Dendritic cell treated with granulocyte-macrophage colony-stimulating factor and Interleukin-4, amounts not matched to agents 40 ng/mL and 50 ng/mL, for 4 days (primary cell): Measurements from ENCODE around the gene FLNA.
"Not testable (repeated sequence)": the region's sequence is repeated elsewhere in the genome, so short reads cannot be mapped to it uniquely, and the experiment has no call there.

Source experiments
- H3K27ac Mint-ChIP-seq: one replicate; pipeline ENCODE4 v1.8.0; 2022; ENCODE audit warnings: mild to moderate bottlenecking, mixed read lengths
- H3K27me3 Mint-ChIP-seq: one replicate; pipeline ENCODE4 v1.8.0; 2022; ENCODE audit warnings: mild to moderate bottlenecking, mixed read lengths
- H3K36me3 Mint-ChIP-seq: one replicate; pipeline ENCODE4 v1.8.0; 2022; ENCODE audit warnings: low read depth, mixed read lengths
- H3K4me1 Mint-ChIP-seq: one replicate; pipeline ENCODE4 v1.8.0; 2022; ENCODE audit warnings: low read depth, mixed read lengths
- H3K4me3 Mint-ChIP-seq: one replicate; pipeline ENCODE4 v1.8.0; 2022; ENCODE audit warnings: mild to moderate bottlenecking, moderate library complexity, mixed read lengths
- H3K9me3 Mint-ChIP-seq: one replicate; pipeline ENCODE4 v1.8.0; 2022; ENCODE audit warnings: mixed read lengths
- intact Hi-C: fragments of 100-400 bp; cut with micrococcal nuclease; formaldehyde crosslinking; loops from one replicate; pipeline ENCODE4 v1.15.0; 2022

The FLNA gene

DNA sequence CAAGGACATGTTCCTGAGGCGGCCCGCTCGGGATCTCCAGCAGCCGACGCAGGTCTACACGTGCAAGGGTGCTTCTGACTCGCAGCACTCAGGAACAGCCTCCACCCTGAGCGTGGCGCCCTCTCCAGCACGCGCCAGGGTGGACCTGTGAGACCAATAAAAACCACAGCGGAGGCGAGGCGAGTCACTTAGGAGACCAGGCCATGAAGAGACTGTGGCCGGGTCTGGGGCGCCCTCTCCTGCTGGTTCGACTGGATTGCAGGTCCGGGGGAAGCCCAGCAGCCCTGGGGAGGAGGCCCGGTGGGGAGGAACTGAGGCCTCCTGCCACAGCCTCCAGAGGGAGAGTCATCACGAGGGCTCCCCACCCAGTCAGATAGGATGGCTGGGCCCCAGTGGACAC is 13.7 kb upstream of the FLNA start:
- intact Hi-C loops, H3K27ac Mint-ChIP-seq, H3K36me3 Mint-ChIP-seq, H3K9me3 Mint-ChIP-seq, H3K27me3 Mint-ChIP-seq, H3K4me3 Mint-ChIP-seq: not testable (repeated sequence)
- H3K4me1 Mint-ChIP-seq, result peaks cover 17% of the 10 kb centered on the region

DNA sequence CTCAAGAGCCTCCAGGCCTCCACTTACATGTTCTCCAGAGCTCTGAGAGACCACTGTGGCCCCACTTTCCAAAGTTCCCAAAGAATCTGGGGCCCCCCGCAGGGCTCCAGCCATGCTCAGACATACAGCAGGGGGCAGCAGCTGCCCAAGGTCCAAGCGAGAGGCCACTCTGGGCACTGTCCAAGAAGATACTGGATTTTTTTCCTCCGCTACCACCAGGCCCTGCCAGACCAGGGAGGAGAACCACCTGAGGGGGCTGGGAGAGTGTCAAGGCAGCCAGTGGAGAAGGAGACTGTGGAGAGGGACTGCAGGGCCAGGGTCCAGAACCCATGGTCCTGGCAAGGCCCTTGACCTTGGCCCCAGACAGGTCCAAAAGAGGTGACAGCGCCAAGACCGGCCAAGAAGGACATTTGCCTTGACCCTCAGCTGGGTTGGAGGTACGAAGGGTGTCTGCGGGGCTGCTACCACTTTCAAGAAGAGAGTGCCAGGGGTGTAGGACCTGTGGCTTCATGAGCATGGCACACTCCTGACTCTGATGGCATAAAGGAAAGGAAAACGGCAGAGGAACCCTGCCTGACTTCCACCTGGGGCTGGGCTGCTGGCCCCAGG is 10.0 kb upstream of the FLNA start:
- H3K36me3 Mint-ChIP-seq, result peaks cover 18% of the 10 kb centered on the region
- peak overlapping the region; percentile 59 for H3K27ac Mint-ChIP-seq
- intact Hi-C loops, result no loop called here
- H3K27me3 Mint-ChIP-seq, result no peaks in the 10 kb centered on the region
- H3K4me1 Mint-ChIP-seq, result peaks cover 32% of the 10 kb centered on the region
- no peaks in the 10 kb centered on the region for H3K9me3 Mint-ChIP-seq
- H3K4me3 Mint-ChIP-seq, result peak overlapping the region; percentile 17

DNA sequence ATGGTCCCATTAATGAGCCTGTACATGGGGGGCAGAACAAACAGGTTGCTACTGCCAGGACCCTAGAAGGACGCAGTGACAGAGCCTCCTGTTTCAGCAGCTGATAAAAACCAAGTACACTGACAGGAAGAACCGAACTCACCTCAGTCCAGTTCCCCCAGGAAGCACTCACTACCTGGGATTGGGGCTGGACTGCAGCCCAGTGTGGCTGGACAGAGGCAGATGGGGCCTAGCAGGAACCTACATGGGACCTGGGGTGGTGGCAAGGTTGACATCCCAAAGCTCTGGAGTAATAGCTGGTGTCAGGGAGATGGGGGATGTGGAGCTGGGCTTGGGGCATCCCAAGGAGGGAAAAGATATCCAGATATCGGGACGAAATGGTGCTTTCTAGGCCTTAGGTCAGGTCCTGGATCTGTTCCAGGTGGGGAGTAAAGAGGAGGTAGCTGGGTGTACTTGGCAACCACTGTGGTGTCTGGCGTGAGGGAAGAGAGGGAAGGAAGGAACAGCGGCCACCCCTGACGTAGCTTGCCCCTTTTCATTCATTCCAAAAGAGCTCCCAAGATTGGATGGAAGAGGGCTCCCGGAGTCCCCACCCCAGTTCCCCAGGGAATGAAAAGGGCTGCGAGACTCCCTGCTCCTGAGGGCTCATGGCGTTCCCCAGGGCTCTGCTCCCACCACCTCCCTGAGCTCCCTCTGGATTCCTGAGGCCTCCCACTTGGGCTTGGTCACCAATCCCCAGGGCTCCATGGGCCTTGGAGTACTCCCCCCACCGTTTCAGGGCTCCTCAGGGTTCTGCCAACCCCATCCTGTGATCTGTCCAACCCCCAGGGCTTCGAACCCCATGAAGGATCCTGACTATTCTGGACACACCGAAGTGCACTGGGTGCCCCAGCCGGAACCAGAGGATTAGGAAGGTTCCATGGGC is 9.2 kb upstream of the FLNA start:
- peak overlapping the region; percentile 59 for H3K27ac Mint-ChIP-seq
- H3K4me1 Mint-ChIP-seq, result peaks cover 32% of the 10 kb centered on the region
- intact Hi-C loops, result no loop called here
- no peaks in the 10 kb centered on the region for H3K9me3 Mint-ChIP-seq
- H3K36me3 Mint-ChIP-seq, result peaks cover 22% of the 10 kb centered on the region
- no peaks in the 10 kb centered on the region for H3K27me3 Mint-ChIP-seq
- no peak overlapping the region for H3K4me3 Mint-ChIP-seq

DNA sequence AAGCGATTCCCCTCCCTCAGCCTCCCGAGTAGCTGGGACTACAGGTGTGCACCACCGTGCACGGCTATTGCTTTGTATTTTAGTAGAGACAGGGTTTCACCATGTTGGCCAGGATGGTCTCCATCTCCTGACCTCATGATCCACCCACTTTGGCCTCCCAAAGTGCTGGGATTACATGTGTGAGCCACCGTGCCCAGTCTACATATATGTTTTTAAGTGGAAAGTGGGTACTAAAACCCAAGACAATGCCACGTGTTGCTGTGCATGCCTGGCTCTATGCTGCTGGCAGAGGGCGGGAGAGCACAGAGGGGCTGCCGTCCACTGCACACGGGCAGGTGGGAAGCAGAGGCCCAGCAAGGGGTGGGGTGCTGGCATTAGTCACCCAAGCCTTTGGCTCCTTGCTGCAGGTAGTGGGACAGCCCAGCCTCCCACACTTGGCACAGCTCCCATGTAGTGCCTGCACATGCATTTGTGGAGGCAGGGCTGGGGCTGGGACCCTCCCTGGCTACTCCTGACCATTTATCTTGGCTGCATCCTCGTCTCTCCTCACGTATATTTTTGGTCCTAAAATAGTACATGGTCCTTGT is 8.1 kb upstream of the FLNA start:
- H3K9me3 Mint-ChIP-seq, result no peaks in the 10 kb centered on the region
- peaks cover 22% of the 10 kb centered on the region for H3K36me3 Mint-ChIP-seq
- H3K4me3 Mint-ChIP-seq, result no peak overlapping the region
- intact Hi-C loops, result no loop called here
- H3K27ac Mint-ChIP-seq, result no peak overlapping the region
- no peaks in the 10 kb centered on the region for H3K27me3 Mint-ChIP-seq
- peaks cover 37% of the 10 kb centered on the region for H3K4me1 Mint-ChIP-seq

DNA sequence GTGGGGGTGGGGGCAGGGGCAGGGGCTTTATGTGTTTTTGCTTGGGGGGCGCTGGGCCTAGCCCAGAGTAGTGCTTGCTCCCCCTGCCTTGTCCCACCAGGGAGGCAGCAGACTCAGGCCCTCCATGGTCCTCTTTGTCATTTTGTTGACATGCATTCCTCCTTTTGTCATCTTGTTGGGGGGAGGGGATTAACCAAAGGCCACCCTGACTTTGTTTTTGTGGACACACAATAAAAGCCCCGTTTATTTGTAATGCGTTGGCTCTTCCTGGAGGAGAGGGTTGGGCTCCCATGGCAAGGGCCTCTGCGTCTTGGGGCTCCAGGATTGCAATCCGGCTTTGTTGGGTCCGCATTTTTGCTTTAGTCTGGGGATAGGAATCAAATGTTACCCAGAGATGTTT is 6.8 kb upstream of the FLNA start:
- Mint-ChIP-seq H3K4me1 (peaks cover 49% of the 10 kb centered on the region), H3K36me3 (peaks cover 22% of the 10 kb centered on the region), H3K4me3 (no peak overlapping the region), H3K27ac (peak overlapping the region; percentile 93), H3K9me3 (no peaks in the 10 kb centered on the region), H3K27me3 (no peaks in the 10 kb centered on the region)
- intact Hi-C loops, result no loop called here

DNA sequence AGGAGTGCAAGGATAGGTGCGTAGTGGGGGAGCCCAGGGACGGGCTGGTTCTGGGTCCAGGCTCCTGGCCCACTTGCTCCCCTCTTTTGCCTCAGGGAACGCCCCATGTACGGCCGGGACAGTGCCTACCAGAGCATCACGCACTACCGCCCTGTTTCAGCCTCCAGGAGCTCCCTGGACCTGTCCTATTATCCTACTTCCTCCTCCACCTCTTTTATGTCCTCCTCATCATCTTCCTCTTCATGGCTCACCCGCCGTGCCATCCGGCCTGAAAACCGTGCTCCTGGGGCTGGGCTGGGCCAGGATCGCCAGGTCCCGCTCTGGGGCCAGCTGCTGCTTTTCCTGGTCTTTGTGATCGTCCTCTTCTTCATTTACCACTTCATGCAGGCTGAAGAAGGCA is 6.4 kb upstream of the FLNA start:
- intact Hi-C loops, result no loop called here
- Mint-ChIP-seq H3K27me3 (no peaks in the 10 kb centered on the region), H3K36me3 (peaks cover 22% of the 10 kb centered on the region), H3K4me3 (peak overlapping the region; percentile 82), H3K27ac (peak overlapping the region; percentile 93), H3K9me3 (no peaks in the 10 kb centered on the region), H3K4me1 (peaks cover 50% of the 10 kb centered on the region)

DNA sequence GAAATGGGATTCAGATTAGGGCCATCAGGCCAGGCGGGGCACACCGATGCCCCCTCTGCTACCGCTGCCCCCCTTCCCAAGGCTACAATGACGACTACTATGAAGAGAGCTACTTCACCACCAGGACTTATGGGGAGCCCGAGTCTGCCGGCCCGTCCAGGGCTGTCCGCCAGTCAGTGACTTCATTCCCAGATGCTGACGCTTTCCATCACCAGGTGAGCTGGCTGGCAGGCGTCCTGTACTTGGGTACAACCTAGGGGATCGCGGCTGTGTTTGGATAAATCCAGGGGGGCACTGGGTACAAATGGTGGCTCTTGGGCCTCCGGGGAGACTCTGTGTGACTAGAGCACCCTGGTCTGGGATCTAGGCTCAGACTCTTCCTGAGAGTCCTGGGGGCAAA is 5.7 kb upstream of the FLNA start:
- Mint-ChIP-seq H3K27me3 (no peaks in the 10 kb centered on the region), H3K27ac (peak overlapping the region; percentile 93), H3K4me3 (peak overlapping the region; percentile 82), H3K9me3 (no peaks in the 10 kb centered on the region), H3K4me1 (peaks cover 50% of the 10 kb centered on the region), H3K36me3 (peaks cover 22% of the 10 kb centered on the region)
- intact Hi-C loops, result no loop called here

DNA sequence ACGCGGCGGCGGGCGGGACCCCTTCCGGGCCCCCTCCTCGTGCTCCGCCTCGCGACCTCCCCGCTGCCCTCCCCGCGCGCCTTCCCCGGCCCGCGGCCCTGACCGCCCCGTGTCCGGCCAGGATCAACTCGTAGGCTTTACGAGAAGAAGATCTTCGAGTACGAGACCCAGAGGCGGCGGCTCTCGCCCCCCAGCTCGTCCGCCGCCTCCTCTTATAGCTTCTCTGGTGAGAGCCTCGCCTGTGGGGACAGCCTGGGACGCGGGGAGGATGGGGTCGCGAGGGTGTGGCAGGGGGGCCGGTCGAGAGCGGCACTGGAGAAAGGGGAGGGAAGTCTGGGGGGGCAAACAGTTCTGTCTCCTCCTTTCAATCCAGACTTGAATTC is 5.1 kb upstream of the FLNA start:
- H3K4me1 Mint-ChIP-seq, result peaks cover 48% of the 10 kb centered on the region
- H3K4me3 Mint-ChIP-seq, result peak overlapping the region; percentile 82
- H3K9me3 Mint-ChIP-seq, result no peaks in the 10 kb centered on the region
- peaks cover 22% of the 10 kb centered on the region for H3K36me3 Mint-ChIP-seq
- peak overlapping the region; percentile 93 for H3K27ac Mint-ChIP-seq
- no peaks in the 10 kb centered on the region for H3K27me3 Mint-ChIP-seq
- intact Hi-C loops, result no loop called here

DNA sequence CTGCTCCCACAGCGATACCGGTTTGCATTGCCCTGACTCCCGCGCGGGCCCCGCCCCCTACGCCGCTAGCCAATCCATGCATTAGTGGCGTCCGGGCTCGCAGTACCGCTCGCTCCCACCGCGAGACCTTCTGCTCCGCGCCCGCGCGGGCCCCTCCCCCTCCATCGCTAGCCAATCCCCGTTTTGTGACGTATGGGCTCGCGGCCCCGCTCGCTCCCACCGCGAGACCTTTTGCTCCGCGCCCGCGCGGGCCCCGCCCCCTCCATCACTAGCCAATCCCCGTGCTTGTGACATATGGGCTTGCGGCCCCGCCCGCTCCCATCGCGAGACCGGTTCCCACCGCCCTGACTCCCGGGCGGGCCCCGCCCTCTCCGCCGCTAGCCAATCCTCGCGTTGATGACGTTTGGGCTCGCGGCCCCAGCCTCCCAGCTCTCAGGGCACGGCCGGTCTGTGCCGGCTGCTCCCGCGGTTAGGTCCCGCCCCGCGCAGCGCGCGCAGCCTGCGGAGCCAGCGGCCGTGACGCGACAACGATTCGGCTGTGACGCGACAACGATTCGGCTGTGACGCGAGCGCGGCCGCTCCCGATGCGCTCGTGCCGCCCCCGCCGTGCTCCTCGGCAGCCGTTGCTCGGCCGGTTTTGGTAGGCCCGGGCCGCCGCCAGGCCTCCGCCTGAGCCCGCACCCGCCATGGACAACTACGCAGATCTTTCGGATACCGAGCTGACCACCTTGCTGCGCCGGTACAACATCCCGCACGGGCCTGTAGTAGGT is 4.5 kb upstream of the FLNA start, which contains the start of gene EMD:
EMD (plus strand) TSS at position 497 of the 770 bp plus-strand sequence; CDS start at position 687, 190 bp downstream.
- Mint-ChIP-seq H3K27ac (peak within 1 kb of the TSS; percentile 93), H3K4me1 (peaks cover 45% of the 10 kb centered on the region), H3K36me3 (peaks cover 22% of the 10 kb centered on the region), H3K27me3 (no peaks in the 10 kb centered on the region), H3K4me3 (peak within 1 kb of the TSS; percentile 83), H3K9me3 (no peaks in the 10 kb centered on the region)
- intact Hi-C loops, result no loop called here

DNA sequence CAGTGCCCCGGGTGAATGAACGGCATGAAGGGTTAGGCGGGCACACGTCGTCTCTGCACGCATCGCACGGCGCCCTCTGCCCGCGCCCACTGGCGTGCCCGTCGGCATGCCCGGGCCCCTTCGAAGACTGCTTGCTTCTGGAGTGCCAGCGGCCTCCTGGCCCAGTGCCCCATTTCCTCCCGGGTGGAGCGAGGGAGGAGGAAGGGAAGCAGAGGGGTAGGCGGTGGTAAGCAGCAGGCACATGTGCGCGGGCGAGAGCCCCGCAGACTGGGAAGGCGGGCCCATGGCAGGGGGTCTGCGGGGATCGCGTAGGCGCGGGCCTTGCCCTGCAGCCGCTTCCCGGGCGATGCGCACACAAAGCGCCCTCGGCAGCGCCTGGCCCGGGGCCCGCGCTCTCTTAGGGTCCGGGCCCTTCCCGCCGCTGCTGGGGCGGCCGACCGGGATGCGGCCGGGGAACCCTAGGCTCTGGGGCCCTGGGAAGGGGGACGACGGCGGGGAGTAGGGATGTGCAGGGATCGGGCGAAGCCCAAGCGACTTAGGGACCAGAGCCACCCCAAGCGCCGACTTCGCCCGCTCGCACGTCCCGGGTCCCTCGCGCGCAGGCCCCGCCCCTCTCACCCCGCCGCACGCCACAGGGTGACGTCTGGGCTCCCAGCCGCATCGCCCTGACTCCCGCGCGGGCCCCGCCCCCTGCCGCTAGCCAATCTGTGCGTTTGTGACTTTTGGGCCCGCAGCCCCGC is 3.8 kb upstream of the FLNA start:
- intact Hi-C loops, result no loop called here
- peak overlapping the region; percentile 83 for H3K4me3 Mint-ChIP-seq
- H3K36me3 Mint-ChIP-seq, result peaks cover 22% of the 10 kb centered on the region
- peaks cover 44% of the 10 kb centered on the region for H3K4me1 Mint-ChIP-seq
- no peaks in the 10 kb centered on the region for H3K27me3 Mint-ChIP-seq
- H3K9me3 Mint-ChIP-seq, result no peaks in the 10 kb centered on the region
- H3K27ac Mint-ChIP-seq, result peak overlapping the region; percentile 93

DNA sequence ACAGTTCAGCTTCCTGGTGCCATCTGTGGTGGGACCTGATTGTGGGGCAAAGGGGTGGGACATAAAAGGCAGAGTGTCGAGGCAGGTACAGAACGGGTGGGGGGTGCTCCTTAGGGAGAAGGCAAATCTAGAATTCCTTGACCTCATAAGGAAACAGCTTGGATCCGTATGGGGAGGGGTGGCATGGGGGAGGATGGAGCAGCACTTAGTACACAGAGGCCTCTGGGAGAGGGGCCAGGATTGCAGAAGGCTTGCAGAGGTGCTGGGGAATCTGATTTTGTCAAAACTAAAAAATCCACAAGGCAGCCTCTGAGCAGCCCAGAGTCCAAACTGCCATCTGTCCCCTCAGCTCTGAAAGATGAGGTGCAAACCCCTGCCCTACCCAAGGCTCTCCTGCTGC is 2.3 kb upstream of the FLNA start:
- Mint-ChIP-seq H3K36me3 (peaks cover 22% of the 10 kb centered on the region), H3K9me3 (no peaks in the 10 kb centered on the region), H3K27ac (peak overlapping the region; percentile 65), H3K4me1 (peaks cover 54% of the 10 kb centered on the region), H3K27me3 (no peaks in the 10 kb centered on the region), H3K4me3 (no peak overlapping the region)
- intact Hi-C loops, result no loop called here

DNA sequence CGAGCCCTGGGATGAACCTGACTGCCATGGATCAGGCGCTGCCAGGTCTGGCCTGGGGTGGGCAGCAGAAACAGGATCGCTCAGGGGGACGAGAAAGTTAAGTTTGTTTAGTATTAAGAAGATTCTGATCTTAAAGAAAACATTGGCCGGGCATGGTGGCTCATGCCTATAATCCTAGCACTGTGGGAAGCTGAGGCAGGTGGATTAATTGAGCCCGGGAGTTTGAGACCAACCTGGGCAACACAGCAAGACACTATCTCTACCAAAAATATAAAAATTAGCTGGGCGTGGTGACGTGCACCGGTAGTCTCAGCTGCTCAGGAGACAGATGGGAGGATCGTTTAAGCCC is 696 bp upstream of the FLNA start:
- intact Hi-C loops, result no loop called here
- Mint-ChIP-seq H3K36me3 (peaks cover 18% of the 10 kb centered on the region), H3K4me1 (peaks cover 44% of the 10 kb centered on the region), H3K27me3 (no peaks in the 10 kb centered on the region), H3K27ac (no peak overlapping the region), H3K4me3 (no peak overlapping the region), H3K9me3 (no peaks in the 10 kb centered on the region)
